ENCODE data around the gene TMC8. TPM values are rescaled to one million over a fixed set of nuclear protein-coding genes. Genes with fewer than 3 reads are reported as not detected.

Gene TMC8
- total RNA-seq, 1 donor from 2014 or later = 26.6 TPM

DNA sequence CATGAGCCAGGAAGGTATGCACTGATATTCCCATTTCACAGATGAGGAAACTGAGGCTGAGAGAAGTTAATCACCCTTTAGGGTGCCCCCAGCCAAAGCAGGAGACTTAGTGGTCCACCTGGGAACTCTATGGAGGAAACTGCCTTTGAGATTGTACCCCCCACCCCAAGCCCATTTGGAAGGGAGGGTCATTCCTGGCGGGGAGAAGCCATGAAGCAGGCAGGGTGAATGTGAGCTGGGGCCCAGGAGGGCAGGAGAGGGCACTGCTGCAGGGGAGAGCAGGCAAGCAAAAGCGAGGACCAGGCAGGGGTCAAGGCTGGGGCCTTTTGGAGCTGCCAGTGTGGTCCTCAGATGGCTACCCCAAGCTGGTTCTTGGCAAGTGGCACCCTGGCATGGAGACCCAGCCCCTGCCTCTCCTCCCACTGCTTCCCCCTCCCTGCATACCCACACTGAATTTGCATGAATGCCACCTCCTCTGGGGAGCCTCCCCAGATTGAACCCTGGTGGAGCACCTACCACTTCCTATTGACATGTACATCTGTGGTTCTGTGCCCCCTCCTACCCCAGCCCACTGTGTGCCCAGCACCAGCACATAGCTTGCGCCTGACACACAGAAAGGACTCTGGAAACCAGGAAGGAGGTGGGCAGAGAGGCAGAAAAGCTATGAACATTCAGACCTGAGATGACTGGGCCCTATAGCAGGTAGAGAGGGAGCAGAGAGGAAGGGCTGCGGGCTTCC is 1.1 kb upstream of the TMC8 start:
- Histone ChIP-seq H3K36me3 (peaks cover 18% of the 10 kb centered on the region), H3K4me3 (peak overlapping the region; percentile 93), H3K9me3 (no peaks in the 10 kb centered on the region), H3K4me1 (peaks cover 67% of the 10 kb centered on the region), H3K27ac (peak overlapping the region; percentile 86), H3K27me3 (no peaks in the 10 kb centered on the region)
- ATAC-seq (no peak), DNase-seq (no peak)
- TF ChIP-seq, protein P1, sequence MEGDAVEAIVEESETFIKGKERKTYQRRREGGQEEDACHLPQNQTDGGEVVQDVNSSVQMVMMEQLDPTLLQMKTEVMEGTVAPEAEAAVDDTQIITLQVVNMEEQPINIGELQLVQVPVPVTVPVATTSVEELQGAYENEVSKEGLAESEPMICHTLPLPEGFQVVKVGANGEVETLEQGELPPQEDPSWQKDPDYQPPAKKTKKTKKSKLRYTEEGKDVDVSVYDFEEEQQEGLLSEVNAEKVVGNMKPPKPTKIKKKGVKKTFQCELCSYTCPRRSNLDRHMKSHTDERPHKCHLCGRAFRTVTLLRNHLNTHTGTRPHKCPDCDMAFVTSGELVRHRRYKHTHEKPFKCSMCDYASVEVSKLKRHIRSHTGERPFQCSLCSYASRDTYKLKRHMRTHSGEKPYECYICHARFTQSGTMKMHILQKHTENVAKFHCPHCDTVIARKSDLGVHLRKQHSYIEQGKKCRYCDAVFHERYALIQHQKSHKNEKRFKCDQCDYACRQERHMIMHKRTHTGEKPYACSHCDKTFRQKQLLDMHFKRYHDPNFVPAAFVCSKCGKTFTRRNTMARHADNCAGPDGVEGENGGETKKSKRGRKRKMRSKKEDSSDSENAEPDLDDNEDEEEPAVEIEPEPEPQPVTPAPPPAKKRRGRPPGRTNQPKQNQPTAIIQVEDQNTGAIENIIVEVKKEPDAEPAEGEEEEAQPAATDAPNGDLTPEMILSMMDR (IDR thresholded peaks at IDR 0.05) = no peak
- intact Hi-C loops (cut with DNase I) = no loop called here

DNA sequence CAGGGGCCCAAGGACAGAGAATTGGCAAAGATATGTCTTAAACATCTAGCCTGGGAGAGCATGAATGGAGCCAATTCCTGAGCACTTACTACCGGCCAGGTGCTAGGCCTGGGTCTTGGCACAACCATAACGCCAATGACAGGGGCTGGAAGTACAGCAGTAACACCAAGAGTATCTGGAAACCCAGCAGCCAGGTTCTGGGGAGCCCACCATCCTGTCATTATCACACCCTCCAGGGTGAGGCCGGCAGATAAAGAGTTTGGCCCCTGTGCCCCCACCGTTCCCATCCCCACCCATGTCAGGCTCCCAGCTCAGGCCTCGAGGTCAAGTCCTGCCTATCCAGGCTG is 508 bp upstream of the TMC8 start:
- Histone ChIP-seq H3K4me1 (peaks cover 62% of the 10 kb centered on the region), H3K9me3 (no peaks in the 10 kb centered on the region), H3K27ac (peak overlapping the region; percentile 86), H3K36me3 (peaks cover 12% of the 10 kb centered on the region), H3K4me3 (no peak overlapping the region), H3K27me3 (no peaks in the 10 kb centered on the region)
- intact Hi-C loops (cut with DNase I) = no loop called here
- no peak for ATAC-seq
- TF ChIP-seq, protein P1 (IDR thresholded peaks at IDR 0.05) = no peak
- no peak for DNase-seq

GRCh38 chr17:78131172-78132083 is 857 bp downstream of the TMC8 start:
- no peaks in the 10 kb centered on the region for H3K9me3 ChIP-seq
- DNase-seq (peak; percentile 79), ATAC-seq (peak; percentile 4)
- H3K4me1 ChIP-seq = peaks cover 49% of the 10 kb centered on the region
- H3K27me3 ChIP-seq = no peaks in the 10 kb centered on the region
- no peaks in the 10 kb centered on the region for H3K36me3 ChIP-seq
- peak overlapping the region; percentile 71 for H3K27ac ChIP-seq
- intact Hi-C loops (cut with DNase I) = no loop called here
- TF ChIP-seq, protein P1 (IDR thresholded peaks at IDR 0.05) = no peak
- peak overlapping the region; percentile 52 for H3K4me3 ChIP-seq

- Histone ChIP-seq H3K4me3 (peak overlapping the region; percentile 52), H3K36me3 (no peaks in the 10 kb centered on the region), H3K4me1 (peaks cover 43% of the 10 kb centered on the region), H3K9me3 (no peaks in the 10 kb centered on the region), H3K27me3 (no peaks in the 10 kb centered on the region), H3K27ac (peak overlapping the region; percentile 6)
- intact Hi-C loops (cut with DNase I) = no loop called here
- ATAC-seq = peak; percentile 34
- DNase-seq = peak; percentile 86
- TF ChIP-seq, protein P1 (IDR thresholded peaks at IDR 0.05) = no peak
Observed at GRCh38 chr17:78132084-78132676, 1.6 kb downstream of the TMC8 start.

DNA sequence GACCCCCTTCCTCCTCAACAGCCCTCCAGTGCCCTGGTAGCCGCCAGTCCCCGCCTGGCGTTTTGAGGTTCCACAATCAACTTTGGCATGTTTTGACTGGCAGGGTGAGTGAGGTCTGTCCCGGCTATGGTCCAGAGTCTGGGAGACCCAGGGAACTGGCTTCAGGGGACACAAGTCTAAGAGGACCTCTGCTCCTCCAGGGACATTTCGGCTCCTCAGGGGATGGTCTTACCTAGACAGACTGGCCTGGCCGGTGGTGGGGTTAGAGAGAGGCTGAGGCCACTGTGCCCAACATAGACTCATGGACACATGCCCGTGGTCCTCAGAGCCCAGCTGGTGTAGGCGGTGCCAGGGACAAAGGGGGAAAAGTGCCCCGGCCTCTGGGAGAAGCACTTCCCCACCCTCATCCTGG is 2.2 kb downstream of the TMC8 start:
- Histone ChIP-seq H3K27me3 (no peaks in the 10 kb centered on the region), H3K4me3 (peak overlapping the region; percentile 52), H3K9me3 (no peaks in the 10 kb centered on the region), H3K36me3 (no peaks in the 10 kb centered on the region), H3K27ac (no peak overlapping the region), H3K4me1 (peaks cover 49% of the 10 kb centered on the region)
- intact Hi-C loops (cut with DNase I) = no loop called here
- TF ChIP-seq, protein P1 (IDR thresholded peaks at IDR 0.05) = no peak
- ATAC-seq (no peak), DNase-seq (no peak)
